Sigmoid colon (tissue), 7 donors: ENCODE results near the gene NUDT16L1. TPM values are rescaled to one million over a fixed set of nuclear protein-coding genes. Genes with fewer than 3 reads are reported as not detected.

Experiments
- DNase-seq: peaks from one replicate; pipeline ENCODE4 v3.0.0-alpha.2; 2019
- H3K27ac ChIP-seq, 4 donors: fragments of 200-600 bp; sonication (generic); one replicate each; pipeline ENCODE4 v1.5.1; 2016 to 2019; ENCODE audit warnings: mild to moderate bottlenecking in 1 of 4
- H3K27me3 ChIP-seq, 3 donors: fragments of 200-600 bp; sonication (generic); one replicate each; pipeline ENCODE4 v1.5.1; 2019; ENCODE audit warnings: mild to moderate bottlenecking in 1 of 3
- H3K36me3 ChIP-seq, 4 donors: fragments of 200-600 bp; sonication (generic); one replicate each; pipeline ENCODE4 v1.5.1; 2016 to 2019
- H3K4me1 ChIP-seq, 4 donors: fragments of 200-600 bp; sonication (generic); one replicate each; pipeline ENCODE4 v1.5.1; 2017 to 2019
- H3K4me3 ChIP-seq, 4 donors: fragments of 200-600 bp; sonication (generic); one replicate each; pipeline ENCODE4 v1.5.1; 2017 to 2019; ENCODE audit warnings: mild to moderate bottlenecking in 2 of 4, moderate library complexity in 1 of 4
- H3K9me3 ChIP-seq, 4 donors: fragments of 200-600 bp in 3 of 4; sonication (generic) in 3 of 4; one replicate each; pipeline versions ENCODE4 v1.5.1 to v1.6.1; 2013 to 2019
- CTCF ChIP-seq, 4 experiments: fragments of 450-650 bp in 3 of 4; fragments of 200-600 bp in 1 of 4; IDR thresholded peaks; one replicate each; pipeline ENCODE4 v1.5.1; 2016 to 2019; ENCODE audit warnings: antibody characterized with exemption in 4 of 4, mild to moderate bottlenecking in 3 of 4, moderate library complexity in 2 of 4
- EP300 ChIP-seq, 4 donors: sonication (generic); formaldehyde crosslinking; IDR thresholded peaks; one replicate each; pipeline ENCODE4 v1.6.1; 2017; ENCODE audit warnings: antibody characterized with exemption in 4 of 4
- POLR2A ChIP-seq, 2 donors: fragments of 450-650 bp; IDR thresholded peaks; one replicate each; pipeline ENCODE4 v1.6.1; 2016; ENCODE audit warnings: antibody characterized with exemption in 2 of 2, mild to moderate bottlenecking in 2 of 2, moderate library complexity in 2 of 2
- POLR2AphosphoS5 ChIP-seq, 4 donors: sonication (generic); formaldehyde crosslinking; IDR thresholded peaks; one replicate each; pipeline ENCODE4 v1.6.1; 2017; ENCODE audit warnings: antibody characterized with exemption in 4 of 4
- WGBS, 2 donors: extraction: QIAGEN DNeasy Blood & Tissue Kit; methylation state at CpG; one replicate each; pipeline ENCODE4 v1.1.7; 2013; 5-methylcytosine and 5-hydroxymethylcytosine counted together
- intact Hi-C: fragments of 100-400 bp; cut with DNase I; formaldehyde crosslinking; loops from one replicate; pipeline ENCODE4 v1.15.1; 2023
- polyA plus RNA-seq, 3 donors: library from polyadenylated mRNA; stranded (reverse); fragments of 200-250 nt; gene quantifications; one replicate each; pipeline ENCODE4 v1.2.3, GENCODE V29; 2013
- total RNA-seq, 4 donors: library from RNA; depleted of rRNA; stranded (reverse); fragments of >200 nt; gene quantifications; one replicate each; pipeline ENCODE4 v1.1.0, GENCODE V29; 2016
- donor health status: healthy with polysubstance abuse.
- donor health status: Bipolar disorder and iron deficiency.
- donor health status: healthy.

The NUDT16L1 gene
- total and polyA plus RNA-seq, 7 donors, result 16.6 to 75.1 (median 21.8) TPM

DNA sequence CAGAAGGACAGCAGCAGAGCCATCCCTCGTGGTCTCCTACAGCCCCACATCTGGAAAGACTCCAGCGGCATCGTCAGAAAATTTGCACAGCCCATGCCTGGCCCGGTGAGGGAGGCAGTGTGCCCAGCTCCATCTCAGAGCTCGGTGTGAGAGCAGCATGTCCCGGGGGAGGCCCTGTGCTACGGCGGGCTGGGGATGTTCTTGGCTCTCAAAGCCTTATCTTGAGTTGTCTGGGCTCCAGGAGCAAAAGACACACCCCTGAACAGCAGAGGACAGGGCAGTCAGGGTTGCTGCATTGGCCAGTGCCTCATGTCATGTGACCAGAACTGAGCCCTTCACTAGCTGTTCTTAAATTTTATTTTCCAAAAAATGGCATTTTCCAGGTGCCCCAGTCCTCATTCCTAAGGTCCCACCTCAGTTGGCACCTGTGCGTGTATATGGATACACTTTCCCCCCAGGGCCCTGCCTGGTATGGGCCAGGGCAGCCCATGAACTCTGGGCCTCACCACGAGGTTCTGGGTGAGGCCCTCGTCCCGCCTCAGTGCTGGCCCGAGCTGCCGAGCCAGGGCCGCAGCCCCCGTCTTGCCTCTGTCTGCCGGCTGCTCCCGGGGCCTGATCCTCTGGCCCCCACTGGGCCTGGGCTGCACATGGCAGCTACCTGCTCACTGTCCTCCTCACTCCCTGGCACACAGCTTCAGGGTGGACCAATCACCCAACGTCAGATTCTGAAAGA lies 3.0 kb downstream of the NUDT16L1 start:
- peak; percentile 84 for DNase-seq
- no peaks in the 10 kb centered on the region for H3K27me3 ChIP-seq
- peaks cover 26 to 60% (median 31%) of the 10 kb centered on the region in 4 donors for H3K36me3 ChIP-seq
- no peak overlapping the region for H3K4me3 ChIP-seq
- WGBS, 2 donors, result 67 to 79% methylated on average over 19 of the region's 19 CpGs
- H3K9me3 ChIP-seq, result no peaks in the 10 kb centered on the region
- intact Hi-C loops, result no loop called here
- peak overlapping the region in 3 of 4 donors; percentile 43 to 93 (median 89) for H3K27ac ChIP-seq
- TF ChIP-seq POLR2AphosphoS5 (IDR thresholded peaks at IDR 0.05), result no peak
- peaks cover 0 to 38% (median 32%) of the 10 kb centered on the region in 4 donors for H3K4me1 ChIP-seq

GRCh38 chr16:4696905-4697847 lies 3.8 kb downstream of the NUDT16L1 start:
- no peak for DNase-seq
- TF ChIP-seq POLR2A (IDR thresholded peaks at IDR 0.05), result no peak
- Histone ChIP-seq H3K27ac (peak overlapping the region in 2 of 4 donors; percentile 43 to 89), H3K9me3 (no peaks in the 10 kb centered on the region), H3K4me1 (peaks cover 0 to 38% (median 31%) of the 10 kb centered on the region in 4 donors), H3K36me3 (peaks cover 27 to 69% (median 38%) of the 10 kb centered on the region in 4 donors), H3K4me3 (no peak overlapping the region), H3K27me3 (no peaks in the 10 kb centered on the region)
- WGBS, 2 donors, result 80 to 86% methylated on average over 33 of the region's 33 CpGs
- intact Hi-C loops, result no loop called here

GRCh38 chr16:4697848-4698291 lies 4.5 kb downstream of the NUDT16L1 start:
- Histone ChIP-seq H3K9me3 (no peaks in the 10 kb centered on the region), H3K4me3 (no peak overlapping the region), H3K27me3 (no peaks in the 10 kb centered on the region), H3K27ac (no peak overlapping the region), H3K4me1 (peaks cover 0 to 33% (median 25%) of the 10 kb centered on the region in 4 donors), H3K36me3 (peaks cover 27 to 76% (median 39%) of the 10 kb centered on the region in 4 donors)
- no peak for DNase-seq
- intact Hi-C loops, result no loop called here
- 89 to 92% methylated on average over 9 of the region's 9 CpGs for WGBS, 2 donors
- TF ChIP-seq CTCF (IDR thresholded peaks at IDR 0.05) (no peak), POLR2AphosphoS5 (IDR thresholded peaks at IDR 0.05) (no peak), EP300 (IDR thresholded peaks at IDR 0.05) (no peak), POLR2A (IDR thresholded peaks at IDR 0.05) (no peak)

DNA sequence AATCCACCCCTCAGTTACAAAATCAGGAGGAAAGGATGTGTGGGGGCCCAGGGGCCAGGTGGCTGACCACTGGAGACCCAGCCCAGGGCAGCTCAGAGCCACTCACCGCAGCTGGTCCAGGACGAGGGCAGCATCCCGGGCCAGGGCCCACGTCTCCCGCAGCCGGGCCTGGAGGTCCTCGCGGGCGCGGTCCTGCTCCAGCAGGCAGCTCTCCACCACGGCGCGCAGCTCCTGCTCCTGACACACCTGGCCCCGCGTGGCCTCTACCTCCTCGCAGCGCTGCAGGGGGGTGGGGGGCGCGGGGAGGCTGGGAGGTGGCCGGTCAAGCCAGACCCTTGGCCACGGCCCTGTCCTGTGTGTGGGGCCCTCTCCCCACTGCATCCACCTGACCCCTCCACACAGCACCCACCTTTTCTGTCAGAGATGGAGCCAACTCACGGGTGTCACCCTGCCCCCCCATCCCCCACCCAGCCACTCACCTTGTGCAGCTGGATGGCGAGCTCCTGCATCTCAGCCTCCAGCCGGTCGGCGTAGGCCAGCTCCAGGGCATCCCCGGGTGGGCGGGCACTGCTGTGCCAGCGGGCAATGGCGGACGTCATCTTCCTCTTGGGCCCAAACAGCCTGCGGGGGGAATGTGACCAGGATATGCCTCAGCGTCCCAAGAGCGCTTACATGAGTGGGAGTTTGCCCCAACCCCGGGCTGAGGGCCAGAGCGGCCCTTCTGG lies 5.1 kb downstream of the NUDT16L1 start:
- peaks cover 27 to 82% (median 39%) of the 10 kb centered on the region in 4 donors for H3K36me3 ChIP-seq
- no peak overlapping the region for H3K27ac ChIP-seq
- H3K27me3 ChIP-seq, result no peaks in the 10 kb centered on the region
- intact Hi-C loops, result no loop called here
- no peak overlapping the region for H3K4me3 ChIP-seq
- TF ChIP-seq CTCF (IDR thresholded peaks at IDR 0.05), result no peak
- TF ChIP-seq EP300 (IDR thresholded peaks at IDR 0.05), result no peak
- TF ChIP-seq POLR2AphosphoS5 (IDR thresholded peaks at IDR 0.05), result no peak
- TF ChIP-seq POLR2A (IDR thresholded peaks at IDR 0.05), result no peak
- 94 to 95% methylated on average over 36 of the region's 36 CpGs for WGBS, 2 donors
- DNase-seq, result no peak
- peaks cover 0 to 30% (median 22%) of the 10 kb centered on the region in 4 donors for H3K4me1 ChIP-seq
- H3K9me3 ChIP-seq, result no peaks in the 10 kb centered on the region

DNA sequence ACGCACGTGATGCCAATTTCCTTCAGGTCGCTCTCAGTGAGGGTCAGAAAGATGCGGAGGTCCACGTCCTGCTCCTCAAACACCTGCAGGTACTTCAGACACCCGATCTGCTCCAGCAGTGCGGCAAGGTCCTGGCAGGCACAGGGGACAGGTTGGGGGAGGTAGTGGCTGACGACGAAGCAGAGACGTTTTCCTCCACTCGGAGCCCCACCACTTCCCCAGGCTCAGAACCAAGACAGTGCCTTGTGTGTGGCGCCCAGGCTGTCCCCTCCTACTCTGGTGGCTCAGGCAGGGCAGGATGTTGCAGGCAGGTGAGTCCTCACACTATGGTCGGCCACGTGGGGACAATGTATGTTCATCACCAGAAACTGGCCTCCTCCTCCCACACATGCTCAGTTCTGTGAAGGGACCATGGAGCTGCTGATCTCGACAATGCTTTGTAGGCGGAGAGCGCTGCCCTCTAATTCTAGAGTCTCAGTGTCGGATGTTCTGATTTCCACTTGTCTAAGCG lies 5.7 kb downstream of the NUDT16L1 start:
- no peak overlapping the region for H3K27ac ChIP-seq
- TF ChIP-seq EP300 (IDR thresholded peaks at IDR 0.05) (no peak), CTCF (IDR thresholded peaks at IDR 0.05) (no peak), POLR2AphosphoS5 (IDR thresholded peaks at IDR 0.05) (no peak), POLR2A (IDR thresholded peaks at IDR 0.05) (no peak)
- H3K36me3 ChIP-seq, result peaks cover 32 to 88% (median 43%) of the 10 kb centered on the region in 4 donors
- 93 to 94% methylated on average over 19 of the region's 19 CpGs for WGBS, 2 donors
- no peak for DNase-seq
- peaks cover 0 to 27% (median 22%) of the 10 kb centered on the region in 4 donors for H3K4me1 ChIP-seq
- H3K9me3 ChIP-seq, result no peaks in the 10 kb centered on the region
- no peaks in the 10 kb centered on the region for H3K27me3 ChIP-seq
- intact Hi-C loops, result no loop called here
- no peak overlapping the region for H3K4me3 ChIP-seq
